GM12892 (cell line): ENCODE results near the gene DOCK1.

Source experiments
- POLR2A ChIP-seq: IDR thresholded peaks from 2 replicates; pipeline ENCODE4 v1.6.1; 2011; ENCODE audit warnings: low read depth, low read length, control low read depth
- POLR2AphosphoS5 ChIP-seq: IDR thresholded peaks from 2 replicates; pipeline ENCODE4 v1.6.1; 2011; ENCODE audit warnings: low read depth, low read length, control low read depth
- TAF1 ChIP-seq: IDR thresholded peaks from 2 replicates; pipeline ENCODE4 v1.6.1; 2011; ENCODE audit warnings: low read depth, mild to moderate bottlenecking, control low read depth, low read length, borderline replicate concordance

- TF ChIP-seq POLR2A (no peak), POLR2AphosphoS5 (no peak), TAF1 (no peak)
Observed at GRCh38 chr10:127276794-127277462, 371.7 kb downstream of the DOCK1 start.
